Measurements from ENCODE around the gene HKDC1.
"Not testable (repeated sequence)": the region's sequence is repeated elsewhere in the genome, so short reads cannot be mapped to it uniquely, and the experiment has no call there.

Gene HKDC1

GRCh38 chr10:69242852-69243212 is 22.7 kb downstream of the HKDC1 start:
- no peak for DNase-seq

GRCh38 chr10:69243817-69244216 is 23.7 kb downstream of the HKDC1 start:
- no peak for DNase-seq

- no peak for DNase-seq
Measured at GRCh38 chr10:69246036-69246435, 25.9 kb downstream of the HKDC1 start.

GRCh38 chr10:69246581-69247312 is 26.6 kb downstream of the HKDC1 start:
- no peak for DNase-seq

- DNase-seq = no peak
Measured at GRCh38 chr10:69247313-69247710, 27.2 kb downstream of the HKDC1 start.

- no peak for DNase-seq
Measured at GRCh38 chr10:69248117-69248730, 28.1 kb downstream of the HKDC1 start.

- no peak for DNase-seq
Measured at GRCh38 chr10:69250041-69250440, 29.9 kb downstream of the HKDC1 start.

GRCh38 chr10:69251417-69251816 is 31.3 kb downstream of the HKDC1 start:
- not testable (repeated sequence) for DNase-seq

- no peak for DNase-seq
Measured at GRCh38 chr10:69253171-69253570, 33.0 kb downstream of the HKDC1 start.

GRCh38 chr10:69254877-69255276 is 34.7 kb downstream of the HKDC1 start:
- no peak for DNase-seq

- no peak for DNase-seq
Measured at GRCh38 chr10:69259547-69260243, 39.6 kb downstream of the HKDC1 start.

- DNase-seq = no peak
Measured at GRCh38 chr10:69261184-69261583, 41.1 kb downstream of the HKDC1 start.

- peak; percentile 77 for DNase-seq
Measured at GRCh38 chr10:69262292-69262751, 42.2 kb downstream of the HKDC1 start.

GRCh38 chr10:69265521-69265920 is 45.4 kb downstream of the HKDC1 start:
- no peak for DNase-seq

- no peak for DNase-seq
Measured at GRCh38 chr10:69268761-69269416, 48.8 kb downstream of the HKDC1 start.

- DNase-seq = no peak
Measured at GRCh38 chr10:69269761-69270160, 49.6 kb downstream of the HKDC1 start.

GRCh38 chr10:69270990-69271389 is 50.9 kb downstream of the HKDC1 start:
- DNase-seq = no peak

GRCh38 chr10:69272624-69273023 is 52.5 kb downstream of the HKDC1 start:
- DNase-seq = no peak

GRCh38 chr10:69275444-69275843 is 55.3 kb downstream of the HKDC1 start:
- no peak for DNase-seq

- no peak for DNase-seq
Measured at GRCh38 chr10:69276503-69276902, 56.4 kb downstream of the HKDC1 start.

- DNase-seq = no peak
Measured at GRCh38 chr10:69278446-69278963, 58.4 kb downstream of the HKDC1 start, which contains the start of gene HK1. Gene HK1, plus strand, starts transcription at chr10:69278496.

GRCh38 chr10:69279110-69279509 is 59.0 kb downstream of the HKDC1 start:
- DNase-seq = no peak
